Astrocyte of the cerebellum (primary cell): Measurements from ENCODE around the gene SH3BP1.
A peak's percentile ranks its signal among the peaks of the same experiment; 100 is the strongest.

ENCODE experiments used
- DNase-seq: peaks from one replicate; pipeline ENCODE4 v3.0.0-alpha.2; 2011; ENCODE audit warnings: low read depth
- H3K4me3 ChIP-seq: 2 replicates; pipeline ENCODE4 v1.5.1; 2011; ENCODE audit warnings: mild to moderate bottlenecking, low read depth, low read length, moderate library complexity
- in situ Hi-C: cut with HindIII; loops from 2 replicates; pipeline ENCODE4 v1.10.0; 2017; ENCODE audit warnings: low sequenced_read_pairs
- TF ChIP-seq, protein P1 (sequence below): IDR thresholded peaks from 2 replicates; pipeline ENCODE4 v1.5.1; 2012; ENCODE audit warnings: low read length, low read depth, moderate library complexity, mild to moderate bottlenecking; ENCODE audit errors: missing control alignments

The SH3BP1 gene

GRCh38 chr22:37675930-37676735 is 36.7 kb downstream of the SH3BP1 start:
- H3K4me3 ChIP-seq = peak overlapping the region; percentile 93
- TF ChIP-seq, protein P1, sequence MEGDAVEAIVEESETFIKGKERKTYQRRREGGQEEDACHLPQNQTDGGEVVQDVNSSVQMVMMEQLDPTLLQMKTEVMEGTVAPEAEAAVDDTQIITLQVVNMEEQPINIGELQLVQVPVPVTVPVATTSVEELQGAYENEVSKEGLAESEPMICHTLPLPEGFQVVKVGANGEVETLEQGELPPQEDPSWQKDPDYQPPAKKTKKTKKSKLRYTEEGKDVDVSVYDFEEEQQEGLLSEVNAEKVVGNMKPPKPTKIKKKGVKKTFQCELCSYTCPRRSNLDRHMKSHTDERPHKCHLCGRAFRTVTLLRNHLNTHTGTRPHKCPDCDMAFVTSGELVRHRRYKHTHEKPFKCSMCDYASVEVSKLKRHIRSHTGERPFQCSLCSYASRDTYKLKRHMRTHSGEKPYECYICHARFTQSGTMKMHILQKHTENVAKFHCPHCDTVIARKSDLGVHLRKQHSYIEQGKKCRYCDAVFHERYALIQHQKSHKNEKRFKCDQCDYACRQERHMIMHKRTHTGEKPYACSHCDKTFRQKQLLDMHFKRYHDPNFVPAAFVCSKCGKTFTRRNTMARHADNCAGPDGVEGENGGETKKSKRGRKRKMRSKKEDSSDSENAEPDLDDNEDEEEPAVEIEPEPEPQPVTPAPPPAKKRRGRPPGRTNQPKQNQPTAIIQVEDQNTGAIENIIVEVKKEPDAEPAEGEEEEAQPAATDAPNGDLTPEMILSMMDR = no peak
- no peak for DNase-seq
- in situ Hi-C loops = no loop called here

DNA sequence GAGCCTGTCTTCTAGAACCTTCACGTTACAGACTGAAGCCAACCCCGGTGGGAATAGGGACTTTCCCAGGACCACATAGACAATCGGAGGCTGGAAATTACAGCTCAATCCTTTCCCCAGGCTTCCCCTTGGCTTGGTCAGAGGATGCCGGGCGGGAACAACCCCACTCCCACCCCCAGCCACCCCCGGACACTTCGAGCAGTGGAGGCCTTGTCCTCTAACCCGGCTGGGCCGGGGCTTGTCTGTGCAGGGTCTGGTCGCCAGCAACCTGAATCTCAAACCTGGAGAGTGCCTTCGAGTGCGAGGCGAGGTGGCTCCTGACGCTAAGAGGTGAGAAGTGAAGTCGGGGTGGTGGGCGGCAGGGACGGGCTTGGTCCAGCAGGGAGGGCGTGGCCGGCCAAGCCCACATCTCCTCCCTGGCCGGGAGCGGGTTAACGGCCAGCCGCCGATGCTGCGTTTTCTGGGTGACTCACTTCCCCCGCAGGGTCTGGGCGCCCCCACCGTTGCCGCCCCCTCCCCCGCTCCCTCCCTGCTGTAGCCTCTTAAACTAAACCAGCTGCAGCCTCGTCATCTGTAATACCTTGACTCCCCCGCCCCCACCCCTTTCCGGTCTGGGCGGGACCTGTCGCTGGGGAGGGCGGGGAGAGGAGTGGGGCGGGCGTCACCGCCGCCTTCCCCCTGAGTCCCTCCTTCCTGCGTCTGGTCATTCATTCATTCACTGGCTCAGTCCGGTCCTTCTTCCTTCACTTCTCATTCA is 37.4 kb downstream of the SH3BP1 start:
- peak; percentile 87 for DNase-seq
- TF ChIP-seq, protein P1 = no peak
- in situ Hi-C loops = no loop called here
- peak overlapping the region; percentile 93 for H3K4me3 ChIP-seq

DNA sequence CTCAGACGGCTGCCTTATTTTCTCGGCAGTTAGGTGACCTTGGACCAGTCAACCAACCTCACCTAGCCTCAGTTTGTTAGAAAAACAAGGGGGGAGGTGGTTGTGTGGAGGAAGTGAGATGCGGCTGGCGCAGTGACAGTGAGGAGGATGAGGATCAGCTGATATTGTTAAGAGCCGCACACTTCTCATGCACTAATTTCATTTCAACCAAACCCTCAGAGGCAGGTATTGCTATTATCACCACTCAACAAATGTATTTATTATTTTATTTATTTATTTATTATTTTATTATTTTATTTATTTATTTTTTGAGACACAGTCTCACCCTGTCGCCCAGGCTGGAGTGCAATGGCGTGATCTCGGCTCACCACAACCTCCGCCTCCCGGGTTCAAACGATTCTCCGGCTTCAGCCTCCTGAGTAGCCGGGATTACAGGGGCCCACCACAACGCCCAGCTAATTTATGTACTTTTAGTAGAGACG is 38.1 kb downstream of the SH3BP1 start:
- no peak for DNase-seq
- TF ChIP-seq, protein P1 = no peak
- peak overlapping the region; percentile 93 for H3K4me3 ChIP-seq
- in situ Hi-C loops = no loop called here

DNA sequence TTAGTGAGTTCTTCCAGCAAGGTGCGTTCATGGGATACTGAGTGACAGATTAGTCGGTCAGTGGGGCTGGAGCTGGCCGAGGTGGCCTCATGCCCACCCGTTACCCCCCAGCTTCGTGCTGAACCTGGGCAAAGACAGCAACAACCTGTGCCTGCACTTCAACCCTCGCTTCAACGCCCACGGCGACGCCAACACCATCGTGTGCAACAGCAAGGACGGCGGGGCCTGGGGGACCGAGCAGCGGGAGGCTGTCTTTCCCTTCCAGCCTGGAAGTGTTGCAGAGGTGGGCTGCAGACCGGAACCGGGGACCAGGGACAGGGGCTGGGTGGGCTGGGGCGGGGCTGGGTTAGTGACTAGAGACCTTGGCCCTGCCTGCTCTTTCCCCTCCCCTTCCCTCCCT is 38.9 kb downstream of the SH3BP1 start:
- in situ Hi-C loops = no loop called here
- TF ChIP-seq, protein P1 = no peak
- no peak for DNase-seq
- peak overlapping the region; percentile 93 for H3K4me3 ChIP-seq

- in situ Hi-C loops = no loop called here
- no peak for DNase-seq
- no peak overlapping the region for H3K4me3 ChIP-seq
- TF ChIP-seq, protein P1 = no peak
These were observed 40.2 kb downstream of the SH3BP1 start for GRCh38 chr22:37679670-37680069.

- DNase-seq = no peak
- no peak overlapping the region for H3K4me3 ChIP-seq
- TF ChIP-seq, protein P1 = no peak
- in situ Hi-C loops = no loop called here
These were observed 40.9 kb downstream of the SH3BP1 start for GRCh38 chr22:37680191-37680851.
